H1 (cell line): ENCODE data around the gene POU6F2. TPM values are rescaled to one million over a fixed set of nuclear protein-coding genes. Genes with fewer than 3 reads are reported as not detected.

Experiments
- CTCF ChIA-PET: fragments of 300-600 bp; sonication (Branson Sonifier 250); formaldehyde crosslinking; loops from one replicate; lab custom pipeline; 2021; ENCODE audit not compliant: partially characterized antibody; lab: Charles Lee
- POLR2A ChIA-PET: fragments of 300-600 bp; sonication (Branson Sonifier 250); formaldehyde crosslinking; loops from one replicate; lab custom pipeline; 2021; ENCODE audit warnings: inconsistent platforms; ENCODE audit not compliant: partially characterized antibody; lab: Charles Lee
- DNase-seq, 2 experiments: peaks; one replicate each; pipeline versions ENCODE4 v3.0.0 to v3.0.0-alpha.2; 2010 to 2022; ENCODE audit warnings: low spot score in 2 of 2, low read depth in 1 of 2, mixed read lengths in 1 of 2
- FAIRE-seq: peaks from 2 replicates; lab custom pipeline; 2011; peaks lifted over from hg19 to GRCh38; lab: Jason Lieb, UNC
- H2AFZ ChIP-seq: 2 replicates; pipeline ENCODE4 v1.8.1; 2012; ENCODE audit warnings: low read length, inconsistent platforms
- H2AK5ac ChIP-seq: 2 replicates; pipeline ENCODE4 v1.6.1; 2013; ENCODE audit warnings: low read depth, low read length
- H2BK120ac ChIP-seq: replicated peaks from 2 replicates; pipeline ENCODE3; 2013; ENCODE audit warnings: low read depth, low read length, inconsistent platforms
- H2BK12ac ChIP-seq: 2 replicates; pipeline ENCODE4 v1.6.1; 2013; ENCODE audit warnings: low read depth, low read length
- H2BK15ac ChIP-seq: 2 replicates; pipeline ENCODE4 v1.6.1; 2013; ENCODE audit warnings: low read length
- H2BK20ac ChIP-seq: 2 replicates; pipeline ENCODE4 v1.6.1; 2013; ENCODE audit warnings: low read length
- H2BK5ac ChIP-seq: 2 replicates; pipeline ENCODE4 v1.6.1; 2013; ENCODE audit warnings: low read depth, low read length
- H3K14ac ChIP-seq: 2 replicates; pipeline ENCODE4 v1.6.1; 2013; ENCODE audit warnings: inconsistent platforms; ENCODE audit not compliant: insufficient read length
- H3K18ac ChIP-seq: 2 replicates; pipeline ENCODE4 v1.6.1; 2013; ENCODE audit warnings: low read length; ENCODE audit errors: extremely low read depth
- H3K23ac ChIP-seq: 2 replicates; pipeline ENCODE4 v1.6.1; 2013; ENCODE audit warnings: inconsistent platforms; ENCODE audit not compliant: insufficient read length
- H3K23me2 ChIP-seq: 2 replicates; pipeline ENCODE4 v1.6.1; 2013; ENCODE audit warnings: low read depth, low read length
- H3K27ac ChIP-seq: 2 replicates; pipeline ENCODE4 v1.6.1; 2011; ENCODE audit warnings: low read depth, low read length, inconsistent platforms
- H3K27me3 ChIP-seq, 4 experiments: replicated peaks in 1 of 4; 1 replicate in 1 of 4; 2 replicates in 3 of 4; pipeline versions ENCODE4 v1.6.1 to v1.8.1; 2011 to 2013; ENCODE audit warnings: low read length in 3 of 4, mild to moderate bottlenecking in 3 of 4, inconsistent platforms in 2 of 4, mixed read lengths in 2 of 4, moderate library complexity in 1 of 4; ENCODE audit not compliant: control insufficient read depth in 3 of 4, insufficient read depth in 3 of 4; ENCODE audit errors: extremely low read depth in 1 of 4
- H3K36me3 ChIP-seq, 4 experiments: 2 replicates each; pipeline versions ENCODE4 v1.6.1 to v1.8.1; 2011 to 2013; ENCODE audit warnings: mild to moderate bottlenecking in 4 of 4, low read length in 3 of 4, moderate library complexity in 2 of 4, control low read depth in 1 of 4, inconsistent platforms in 1 of 4; ENCODE audit not compliant: insufficient read depth in 4 of 4, control insufficient read depth in 2 of 4
- H3K4ac ChIP-seq: replicated peaks from 2 replicates; pipeline ENCODE3; 2013; ENCODE audit warnings: low read length, low read depth, mixed read lengths, inconsistent platforms; ENCODE audit not compliant: insufficient read length
- H3K4me1 ChIP-seq, 4 experiments: replicated peaks in 1 of 4; 1 replicate in 1 of 4; 2 replicates in 3 of 4; pipeline versions ENCODE4 v1.6.1 to v1.8.1; 2011 to 2013; ENCODE audit warnings: low read length in 3 of 4, inconsistent platforms in 2 of 4, mixed read lengths in 1 of 4; ENCODE audit not compliant: insufficient read depth in 4 of 4, control insufficient read depth in 3 of 4
- H3K4me2 ChIP-seq, 2 experiments: 2 replicates each; pipeline versions ENCODE4 v1.6.1 to v1.8.1; 2011 to 2013; ENCODE audit warnings: low read depth in 2 of 2, low read length in 2 of 2, control low read depth in 1 of 2, inconsistent platforms in 1 of 2, mild to moderate bottlenecking in 1 of 2; ENCODE audit not compliant: insufficient read depth in 1 of 2
- H3K4me3 ChIP-seq, 4 experiments: fragments of 200-600, 300-600 bp in 1 of 4; sonication (generic), shearing (Covaris generic), sonication (Bioruptor Twin) in 1 of 4; 2 replicates each; pipeline versions ENCODE4 v1.5.1 to v1.8.1; 2011 to 2016; ENCODE audit warnings: low read length in 4 of 4, low read depth in 3 of 4, control low read depth in 2 of 4, inconsistent platforms in 2 of 4, mild to moderate bottlenecking in 2 of 4, mixed read lengths in 1 of 4, moderate library complexity in 1 of 4; ENCODE audit not compliant: insufficient read depth in 2 of 4; ENCODE audit errors: extremely low read depth in 1 of 4
- H3K56ac ChIP-seq: replicated peaks from 2 replicates; pipeline ENCODE3; 2013; ENCODE audit warnings: low read depth, mild to moderate bottlenecking, mixed read lengths, low read length, inconsistent platforms; ENCODE audit not compliant: insufficient read length
- H3K79me1 ChIP-seq: 2 replicates; pipeline ENCODE4 v1.6.1; 2013; ENCODE audit warnings: low read depth, low read length, control low read depth
- H3K79me2 ChIP-seq, 2 experiments: 2 replicates each; pipeline versions ENCODE4 v1.6.1 to v1.8.1; 2012 to 2013; ENCODE audit warnings: low read length in 2 of 2, mild to moderate bottlenecking in 2 of 2, inconsistent platforms in 1 of 2; ENCODE audit not compliant: insufficient read depth in 2 of 2, control insufficient read depth in 1 of 2
- H3K9ac ChIP-seq, 4 experiments: replicated peaks in 1 of 4; 1 replicate in 1 of 4; 2 replicates in 3 of 4; pipeline versions ENCODE4 v1.6.1 to v1.8.1; 2011 to 2013; ENCODE audit warnings: low read depth in 3 of 4, low read length in 3 of 4, control low read depth in 2 of 4, mild to moderate bottlenecking in 2 of 4, moderate library complexity in 2 of 4, inconsistent platforms in 1 of 4; ENCODE audit errors: extremely low read depth in 1 of 4
- H3K9me3 ChIP-seq, 2 experiments: 2 replicates each; pipeline versions ENCODE4 v1.6.1 to v1.8.1; 2012 to 2013; ENCODE audit warnings: mild to moderate bottlenecking in 2 of 2, moderate library complexity in 2 of 2, control low read depth in 1 of 2, inconsistent platforms in 1 of 2, low read depth in 1 of 2, low read length in 1 of 2, mixed read lengths in 1 of 2; ENCODE audit not compliant: insufficient read depth in 2 of 2
- H4K20me1 ChIP-seq, 2 experiments: replicated peaks in 1 of 2; 2 replicates each; pipeline versions ENCODE3 to v1.8.1; 2011 to 2013; ENCODE audit warnings: inconsistent platforms in 2 of 2, low read length in 2 of 2, mild to moderate bottlenecking in 1 of 2; ENCODE audit not compliant: insufficient read depth in 2 of 2, control insufficient read depth in 1 of 2
- H4K5ac ChIP-seq: 2 replicates; pipeline ENCODE4 v1.6.1; 2013; ENCODE audit warnings: low read length, low read depth, mixed read lengths, inconsistent platforms; ENCODE audit not compliant: insufficient read length
- H4K8ac ChIP-seq: 2 replicates; pipeline ENCODE4 v1.8.0; 2013; ENCODE audit warnings: mild to moderate bottlenecking, moderate library complexity, low read length, inconsistent platforms; ENCODE audit not compliant: insufficient read depth; ENCODE audit errors: extremely low read depth
- H4K91ac ChIP-seq: replicated peaks from 2 replicates; pipeline ENCODE3; 2013; ENCODE audit warnings: low read length, mixed read lengths, inconsistent platforms; ENCODE audit not compliant: insufficient read length
- KDM4A ChIP-seq: IDR thresholded peaks from one replicate; pipeline ENCODE4 v1.7.1; 2012; ENCODE audit warnings: low read depth, mild to moderate bottlenecking, moderate library complexity, low read length, inconsistent platforms; ENCODE audit not compliant: severe bottlenecking
- WGBS, 2 experiments: shearing (Covaris generic) in 1 of 2; methylation state at CpG; one replicate each; pipeline versions ENCODE4 v1.1.6 to v1.1.7; 2013 to 2015; ENCODE audit warnings: low lambda C conversion rate in 2 of 2, mixed read lengths in 2 of 2, inconsistent platforms in 1 of 2, low coverage in 1 of 2, missing lambda C conversion rate in 1 of 2; ENCODE audit not compliant: insufficient replicate concordance in 2 of 2, insufficient coverage in 1 of 2, insufficient read length in 1 of 2; ENCODE audit errors: extremely low coverage in 1 of 2, missing lambda C conversion rate in 1 of 2; 5-methylcytosine and 5-hydroxymethylcytosine counted together
- polyA plus RNA-seq, 7 experiments: library from polyadenylated mRNA; depleted of rRNA in 3 of 7; stranded (reverse) in 5 of 7; unstranded in 2 of 7; fragments of >200 nt in 5 of 7; fragments of 200-250 nt in 2 of 7; gene quantifications; 1 replicate in 5 of 7; 2 replicates in 1 of 7; 4 replicates in 1 of 7; pipeline versions ENCODE4 v1.2.1 to v1.2.3, GENCODE V29; 2011 to 2013; ENCODE audit warnings: missing spikeins in 2 of 7, mixed read lengths in 2 of 7
- total RNA-seq: library from RNA; stranded (reverse); fragmentation: NEBNext Ultra II Directional; extraction: Animal tissue kit (Norgen Biotek cat#: 25700); gene quantifications from 2 replicates; pipeline ENCODE4 v1.2.1, GENCODE V29; 2021

POU6F2 gene
- total and polyA plus RNA-seq, 2 of the 8 experiments (the other 6 are each of a cell fraction or from before 2014, with no cell fraction given), result 1.1 to 2.0 TPM

- Histone ChIP-seq H3K79me2 (no peaks in the 10 kb centered on the region), H3K27me3 (no peaks in the 10 kb centered on the region), H2BK120ac (no peak overlapping the region), H3K14ac (no peak overlapping the region), H3K23me2 (no peaks in the 10 kb centered on the region), H3K18ac (no peak overlapping the region), H3K27ac (no peak overlapping the region), H3K36me3 (no peaks in the 10 kb centered on the region), H4K5ac (no peak overlapping the region), H4K8ac (no peak overlapping the region), H2BK15ac (no peak overlapping the region), H3K4ac (no peak overlapping the region), H3K4me2 (no peak overlapping the region; a peak in 1 of 4 replicates), H3K56ac (no peak overlapping the region), H3K4me3 (no peak overlapping the region), H3K23ac (no peak overlapping the region), H2AFZ (no peak overlapping the region; the same call in 1 of the 2 replicates), H4K20me1 (no peaks in the 10 kb centered on the region), H3K79me1 (no peaks in the 10 kb centered on the region), H2BK5ac (no peak overlapping the region), H2BK20ac (no peak overlapping the region), H3K4me1 (peaks cover 0 to 9% (median 6%) of the 10 kb centered on the region in 4 experiments; a peak in 3 of 7 replicates), H2AK5ac (no peak overlapping the region), H4K91ac (no peak overlapping the region), H3K9ac (peak overlapping the region in 1 of 4 experiments; percentile 34; a peak in 1 of 7 replicates), H2BK12ac (no peak overlapping the region), H3K9me3 (no peaks in the 10 kb centered on the region)
- no peak for TF ChIP-seq KDM4A
- FAIRE-seq (no peak), DNase-seq (no peak)
- ChIA-PET CTCF (interaction anchor here (1.4 kb wide), 1 partner anchor 12 kb away, joined by 5 read pairs; no protein-coding TSS in a partner anchor), POLR2A (no interaction called here)
- WGBS, 2 experiments, result 73% methylated on average over 1 of the region's 1 CpG; no CpG with 5 or more reads in 1 of the 2 experiments
Observed at GRCh38 chr7:39202041-39202440, 224.3 kb downstream of the POU6F2 start.
